ENCODE measurements around the gene LHFPL3. TPM values are rescaled to one million over a fixed set of nuclear protein-coding genes. Genes with fewer than 3 reads are reported as not detected.

The LHFPL3 gene
- total and polyA plus RNA-seq, 2 experiments from 2014 or later = 0.24 TPM; not detected in 1

- H4K20me1 ChIP-seq (replicated peaks; ENCODE audit: insufficient read depth) = no peaks in the 10 kb centered on the region
Observed at GRCh38 chr7:104779888-104780287, 451.5 kb downstream of the LHFPL3 start.

More at GRCh38 chr7:104779888-104780287, 451.5 kb downstream of the LHFPL3 start:
- Histone ChIP-seq H3F3A (replicated peaks; ENCODE audit: low read depth) (no peaks in the 10 kb centered on the region), H3K4me2 (no peak overlapping the region), H3K27me3 (ENCODE audit: insufficient read depth) (no peaks in the 10 kb centered on the region), H3K4me3 (no peak overlapping the region), H3K79me2 (replicated peaks; ENCODE audit: insufficient read depth) (no peaks in the 10 kb centered on the region), H3K36me3 (ENCODE audit: insufficient read depth) (no peaks in the 10 kb centered on the region), H2AFZ (no peak overlapping the region), H3K27ac (ENCODE audit: low read depth) (no peak overlapping the region), H3K9me2 (ENCODE audit: insufficient read depth) (peaks cover 9% of the 10 kb centered on the region; the same call in 1 of the 2 replicates), H3K4me1 (ENCODE audit: insufficient read depth) (no peaks in the 10 kb centered on the region)
- no peaks in the 10 kb centered on the region for H3K36me3 Mint-ChIP-seq (ENCODE audit: low read depth)
- H3K27ac Mint-ChIP-seq = no peak overlapping the region
- TF ChIP-seq EZH2 (IDR thresholded peaks at IDR 0.05; ENCODE audit: low read depth, unreplicated experiment) (no peak), ZNF462 (CRISPR knock-in tag; IDR thresholded peaks at IDR 0.05) (no peak), JUNB (IDR thresholded peaks at IDR 0.05; ENCODE audit: unreplicated experiment) (no peak)
- no peaks in the 10 kb centered on the region for H3K9me3 Mint-ChIP-seq
- no peaks in the 10 kb centered on the region for H3K27me3 Mint-ChIP-seq (ENCODE audit: insufficient read depth, low read depth, poor library complexity)
- DNase-seq (ENCODE audit: low spot score) (no peak), ATAC-seq (no peak)
- no peak overlapping the region for H3K4me3 Mint-ChIP-seq
- no peaks in the 10 kb centered on the region for H3K4me1 Mint-ChIP-seq
